Measurements from ENCODE around the gene COG4.

Gene COG4

DNA sequence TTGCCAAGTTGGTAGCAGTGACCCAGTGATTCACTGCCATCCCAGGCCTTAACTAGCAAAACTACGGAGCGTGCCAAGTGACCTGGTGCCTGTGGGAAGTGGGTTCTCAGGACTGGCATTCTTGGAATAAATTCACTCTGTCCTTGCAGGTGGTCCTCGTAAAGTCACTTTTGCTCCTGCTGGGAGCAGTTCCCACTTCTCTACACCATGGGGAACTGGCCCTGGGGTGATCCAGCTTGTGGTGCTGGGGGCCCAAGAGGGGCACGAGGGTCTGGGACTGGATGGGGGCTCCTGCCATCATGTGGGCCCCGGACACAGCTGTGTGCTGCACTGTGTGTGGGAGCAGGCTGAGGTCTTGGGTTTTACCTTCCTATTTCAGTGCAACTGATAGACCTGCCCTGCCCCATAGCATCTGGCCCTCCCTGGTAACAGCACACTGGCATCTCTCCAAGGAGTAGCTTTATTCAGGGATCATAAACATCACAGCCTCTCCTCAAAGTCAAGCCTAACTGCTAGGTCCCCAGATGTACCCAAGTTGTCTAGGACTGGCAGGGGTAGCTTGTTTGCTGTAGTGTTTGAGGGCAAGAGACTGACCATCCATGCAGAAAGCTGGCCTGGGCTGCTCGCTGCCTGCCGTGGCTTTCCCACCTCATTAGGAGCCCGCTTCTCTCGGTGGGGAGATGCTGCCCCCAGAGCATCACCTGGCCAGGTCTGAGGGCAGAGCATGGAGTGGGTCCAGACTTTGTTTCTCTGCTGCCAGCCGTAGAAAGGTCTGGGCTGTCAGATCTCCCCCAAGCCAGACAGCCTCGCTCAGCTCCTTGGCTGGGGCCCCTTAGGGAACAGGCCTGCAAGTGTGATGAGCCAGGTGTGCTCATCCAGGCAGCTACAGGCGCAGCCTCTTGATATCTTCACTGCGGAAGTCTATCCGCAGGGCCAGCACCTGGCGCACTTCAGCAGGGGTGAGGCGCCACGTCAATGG lies 42.9 kb downstream of the COG4 start:
- DNase-seq (ENCODE audit: low read depth) = no peak

GRCh38 chr16:70478912-70479341 lies 44.4 kb downstream of the COG4 start:
- DNase-seq (ENCODE audit: low read depth) = no peak

- DNase-seq (ENCODE audit: low read depth) = no peak
Observed at GRCh38 chr16:70478169-70478568, 45.2 kb downstream of the COG4 start.

GRCh38 chr16:70476272-70477020 lies 46.9 kb downstream of the COG4 start:
- no peak for DNase-seq (ENCODE audit: low read depth)

GRCh38 chr16:70475054-70475871 lies 48.1 kb downstream of the COG4 start:
- DNase-seq (ENCODE audit: low read depth) = no peak

GRCh38 chr16:70474320-70475053 lies 48.9 kb downstream of the COG4 start:
- DNase-seq (ENCODE audit: low read depth) = no peak

GRCh38 chr16:70473446-70474319 lies 49.7 kb downstream of the COG4 start:
- no peak for DNase-seq (ENCODE audit: low read depth)

DNA sequence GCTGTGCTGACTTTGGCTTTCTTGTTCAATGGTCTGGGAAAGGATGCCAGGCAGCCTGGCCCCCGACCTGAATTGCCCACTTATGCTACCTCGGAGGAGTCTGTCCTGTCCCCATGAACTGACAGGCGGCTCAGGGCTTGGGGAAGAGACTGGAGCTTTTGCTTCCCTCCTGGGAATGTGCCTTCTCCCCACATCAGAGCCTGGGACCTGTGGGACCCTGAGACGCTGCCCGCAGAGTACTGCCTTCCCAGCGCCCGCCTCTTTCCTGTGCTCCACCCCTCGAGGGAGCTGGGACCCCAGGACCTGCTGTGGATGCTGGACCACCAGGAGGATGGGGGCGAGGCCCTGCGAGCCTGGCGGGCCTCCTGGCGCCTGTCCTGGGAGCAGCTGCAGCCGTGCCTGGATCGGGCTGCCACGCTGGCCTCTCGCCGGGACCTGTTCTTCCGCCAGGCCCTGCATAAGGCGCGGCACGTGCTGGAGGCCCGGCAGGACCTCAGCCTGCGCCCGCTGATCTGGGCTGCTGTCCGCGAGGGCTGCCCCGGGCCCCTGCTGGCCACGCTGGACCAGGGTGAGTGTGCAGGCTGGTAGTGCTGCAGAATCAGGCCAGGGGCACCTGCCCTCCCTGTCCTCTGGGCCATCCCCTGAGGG lies 50.4 kb downstream of the COG4 start:
- DNase-seq (ENCODE audit: low read depth) = no peak

- DNase-seq (ENCODE audit: low read depth) = no peak
Observed at GRCh38 chr16:70470927-70471341, 52.4 kb downstream of the COG4 start.

- no peak for DNase-seq (ENCODE audit: low read depth)
Observed at GRCh38 chr16:70470141-70470926, 53.0 kb downstream of the COG4 start.

DNA sequence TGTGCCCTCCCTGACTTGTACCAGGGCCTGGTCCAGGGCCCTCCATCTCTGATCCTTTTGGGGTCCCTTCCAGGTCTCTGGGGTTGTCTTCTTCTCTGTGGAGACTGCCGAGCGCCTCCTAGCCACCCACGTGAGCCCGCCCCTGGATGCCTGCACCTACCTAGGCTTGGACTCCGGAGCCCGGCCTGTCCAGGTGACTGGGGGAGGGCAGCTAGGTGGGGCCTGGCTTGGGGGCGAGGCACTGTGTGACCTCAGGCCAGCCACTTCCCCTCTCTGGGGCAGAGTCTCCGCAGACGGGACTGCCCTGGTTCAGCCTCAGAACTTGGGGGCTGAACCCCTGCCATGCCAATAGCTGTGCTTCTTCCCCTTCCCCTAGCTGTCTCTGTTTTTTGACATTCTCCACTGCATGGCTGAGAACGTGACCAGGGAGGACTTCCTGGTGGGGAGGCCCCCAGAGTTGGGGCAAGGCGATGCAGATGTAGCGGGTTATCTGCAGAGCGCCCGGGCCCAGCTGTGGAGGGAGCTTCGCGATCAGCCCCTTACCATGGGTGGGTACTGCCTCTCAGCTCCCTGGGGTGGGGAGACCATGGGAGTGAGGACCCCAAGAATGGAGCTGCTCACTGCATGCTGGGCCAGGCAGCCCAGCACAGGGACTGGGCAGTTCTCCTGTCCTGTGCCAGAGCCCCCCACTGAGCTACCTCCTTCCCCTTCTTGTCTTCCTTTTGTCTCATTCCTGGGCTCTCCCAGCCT lies 54.4 kb downstream of the COG4 start:
- DNase-seq (ENCODE audit: low read depth) = no peak

- DNase-seq (ENCODE audit: low read depth) = no peak
Observed at GRCh38 chr16:70467608-70468007, 55.7 kb downstream of the COG4 start.

DNA sequence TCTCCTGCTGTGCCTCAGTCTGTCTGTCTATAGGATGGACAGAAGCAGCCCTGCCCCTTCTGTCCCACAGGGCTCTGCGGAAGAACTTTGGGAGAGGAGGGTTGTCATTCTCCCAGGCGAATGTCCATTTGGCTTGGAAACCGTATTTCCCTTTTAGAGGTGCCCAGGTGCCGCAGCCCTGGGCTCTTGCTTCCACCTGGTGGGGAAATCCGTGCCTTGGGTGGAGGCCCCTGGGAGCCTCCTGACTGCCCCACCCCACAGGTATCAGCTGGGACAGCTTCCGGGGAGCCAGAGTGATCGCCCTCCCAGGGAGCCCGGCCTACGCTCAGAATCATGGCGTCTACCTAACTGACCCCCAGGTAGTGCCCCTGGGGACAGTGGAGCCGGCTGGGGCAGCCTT lies 56.2 kb downstream of the COG4 start:
- no peak for DNase-seq (ENCODE audit: low read depth)

GRCh38 chr16:70466805-70467076 lies 56.6 kb downstream of the COG4 start:
- no peak for DNase-seq (ENCODE audit: low read depth)

DNA sequence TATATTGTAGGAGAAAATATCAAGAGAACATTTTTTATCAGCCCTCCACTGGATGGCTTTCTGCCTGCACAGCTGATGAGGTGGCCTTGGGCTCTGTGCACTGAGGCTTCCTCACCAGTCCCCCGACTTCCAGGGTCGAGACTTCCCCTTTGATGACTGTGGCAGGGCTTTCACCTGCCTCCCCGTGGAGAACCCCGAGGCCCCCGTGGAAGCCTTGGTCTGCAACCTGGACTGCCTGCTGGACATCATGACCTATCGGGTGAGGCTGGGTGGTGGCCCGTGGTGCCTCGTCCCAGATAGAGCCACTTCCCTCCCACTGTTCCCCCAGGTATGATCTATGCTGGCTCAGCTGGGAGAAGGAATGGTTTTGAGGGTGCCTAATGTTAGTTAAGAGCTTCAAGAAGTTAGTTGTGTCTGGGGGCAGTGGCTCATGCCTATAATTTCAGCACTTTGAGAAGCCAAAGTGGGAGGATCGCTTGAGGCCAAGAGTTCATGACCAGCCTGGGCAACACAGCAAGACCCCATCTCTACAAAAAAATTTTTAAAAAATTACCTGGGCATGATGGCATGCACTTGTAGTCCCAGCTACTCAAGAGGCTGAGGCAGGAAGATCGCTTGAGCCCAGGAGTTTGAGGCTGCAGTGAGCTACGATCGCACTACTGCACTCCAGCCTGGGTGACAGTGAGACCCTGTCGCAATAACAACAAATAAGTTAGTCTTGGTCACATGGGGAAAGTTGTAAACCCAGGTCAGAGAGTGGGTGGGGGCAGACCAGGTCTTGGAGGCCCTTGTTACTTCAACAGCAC lies 57.2 kb downstream of the COG4 start:
- no peak for DNase-seq (ENCODE audit: low read depth)

DNA sequence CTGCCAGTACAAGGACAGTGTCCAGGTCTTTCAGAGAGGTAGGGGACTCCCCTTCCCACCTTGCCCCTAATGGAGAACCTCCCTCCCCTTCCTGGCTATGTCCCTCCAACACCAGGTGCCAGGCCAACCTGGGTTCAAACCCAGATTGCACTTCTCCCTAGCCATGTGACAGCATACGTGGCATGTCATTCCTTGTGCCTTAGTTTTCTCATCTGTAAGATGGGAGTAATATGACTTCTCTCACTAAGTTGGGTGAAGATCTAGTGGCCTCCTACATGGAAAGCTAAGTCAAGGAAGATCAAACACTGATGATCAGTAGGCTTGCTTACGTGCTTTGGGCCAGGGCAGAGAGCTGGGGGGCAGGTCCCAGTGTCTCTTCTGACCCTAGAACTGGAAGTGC lies 60.1 kb downstream of the COG4 start:
- no peak for DNase-seq (ENCODE audit: low read depth)

DNA sequence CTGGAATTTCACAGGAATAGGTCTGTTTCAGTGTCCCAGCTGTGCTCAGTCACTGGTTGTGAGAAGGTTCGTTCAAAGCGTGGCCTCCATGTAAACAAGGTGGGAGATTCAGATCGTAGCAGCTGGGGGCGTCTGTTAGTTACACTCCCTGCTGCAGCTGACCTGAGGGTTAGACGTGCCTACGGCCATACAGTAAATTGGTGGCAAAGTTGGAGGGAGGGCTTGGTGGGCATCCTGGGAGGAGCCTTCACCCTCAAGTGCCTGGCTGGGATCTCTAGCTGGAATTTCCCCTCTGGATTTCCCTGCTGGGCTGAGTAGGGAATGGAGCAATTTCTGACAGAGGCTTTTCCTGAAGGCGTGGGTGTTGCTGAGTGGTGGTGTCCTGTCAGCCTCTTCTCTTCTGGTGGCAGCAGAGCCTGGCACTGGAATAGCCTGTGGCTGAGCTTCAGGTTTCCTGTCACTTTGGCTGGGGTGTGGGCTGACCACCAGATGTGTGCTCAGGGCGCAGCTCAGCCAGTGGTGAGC lies 62.6 kb downstream of the COG4 start:
- DNase-seq (ENCODE audit: low read depth) = no peak

Data from fibroblast of the conjunctiva (primary cell).